HG03159 (cell line): Measurements from ENCODE around the gene CDC40.

Source experiments
- ATAC-seq: cut with Tn5 transposase; IDR thresholded peaks from one replicate; pipeline ENCODE4 v1.9.1; 2021; ENCODE audit warnings: mild to moderate bottlenecking, moderate library complexity; ENCODE audit not compliant: unreplicated experiment

The CDC40 gene

DNA sequence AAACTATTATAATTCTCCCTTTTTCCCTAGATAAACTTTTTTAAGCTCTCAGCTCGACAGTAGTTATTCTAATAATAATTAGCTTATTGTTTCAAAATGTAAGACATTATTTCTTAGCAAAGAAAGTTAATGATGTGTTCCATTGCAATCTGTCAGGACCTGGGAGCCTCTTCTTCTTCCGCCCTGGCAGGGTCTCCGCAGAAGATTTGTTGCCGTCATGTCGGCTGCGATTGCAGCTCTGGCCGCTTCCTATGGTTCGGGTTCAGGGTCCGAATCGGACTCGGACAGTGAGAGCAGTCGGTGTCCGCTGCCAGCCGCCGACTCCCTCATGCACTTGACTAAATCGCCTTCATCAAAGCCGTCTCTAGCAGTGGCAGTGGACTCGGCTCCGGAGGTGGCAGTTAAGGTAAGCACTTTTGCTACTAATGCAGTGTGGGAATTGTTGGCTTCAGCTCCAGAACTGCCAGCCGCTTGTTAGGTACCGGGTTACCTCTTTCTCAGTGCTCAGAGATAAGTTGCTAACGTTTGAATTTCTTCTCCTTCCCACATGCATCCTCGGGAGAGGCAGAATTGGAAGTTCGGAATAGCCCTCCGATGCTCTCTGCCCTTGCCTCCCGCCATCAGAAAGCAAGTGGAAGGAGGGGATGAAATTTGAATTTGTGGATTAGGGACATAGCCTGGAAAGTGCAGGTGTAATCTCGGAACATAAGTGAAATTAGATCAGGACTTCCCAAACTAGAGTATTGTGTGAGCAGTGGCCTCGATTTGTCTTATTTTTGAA is at the start of gene CDC40:
Gene CDC40, plus strand, starts transcription at position 200 of the 781 bp plus-strand sequence. Its CDS starts 18 bp downstream, at position 218.
- peak; percentile 51 for ATAC-seq

DNA sequence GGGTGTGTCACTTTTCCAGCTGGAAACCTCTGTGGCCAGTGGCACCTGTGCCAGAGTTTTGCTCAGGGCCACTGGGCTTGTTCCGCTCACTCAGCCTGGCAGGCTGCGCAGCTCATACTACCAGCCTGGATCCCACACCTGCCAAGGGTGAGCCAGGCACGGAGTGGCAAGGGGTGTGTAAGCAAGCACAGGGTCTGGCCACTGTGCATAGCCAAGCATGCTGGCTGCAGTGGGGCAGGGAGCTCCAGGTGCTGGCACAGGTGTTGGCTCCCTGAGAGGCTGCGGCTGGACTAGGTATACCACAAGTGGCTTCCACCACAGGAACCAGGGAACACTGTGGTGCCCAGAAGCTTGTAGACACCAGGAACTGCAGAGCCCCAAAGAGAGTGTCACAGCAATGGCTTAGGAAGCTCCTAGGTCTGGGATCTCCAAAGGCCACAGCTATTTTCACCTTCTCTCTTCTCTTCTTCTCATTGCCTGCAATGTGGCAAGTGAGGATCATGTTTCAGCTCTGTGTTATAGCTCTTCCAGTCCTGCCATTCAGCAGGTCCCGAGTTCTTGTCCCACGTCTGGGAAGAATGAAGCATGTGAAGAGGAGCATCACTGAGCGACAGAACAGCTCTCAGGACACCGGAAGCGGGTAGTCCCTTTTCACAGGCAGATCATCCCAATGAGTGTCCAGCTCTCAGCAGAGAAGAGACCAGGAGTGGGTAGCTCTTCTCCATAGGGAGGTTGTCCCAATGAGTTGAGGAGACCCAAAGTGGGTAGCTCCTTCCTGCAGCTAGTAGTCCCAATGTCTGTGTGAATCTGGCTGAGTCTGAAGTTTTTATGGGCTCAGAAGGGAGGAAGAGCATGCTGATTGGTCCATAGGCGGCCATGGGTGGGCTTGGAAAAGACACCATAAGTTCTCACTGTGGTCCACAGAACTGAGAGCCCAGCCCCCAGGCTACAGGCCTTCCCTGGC is 42.0 kb upstream of the CDC40 start:
- no peak for ATAC-seq

DNA sequence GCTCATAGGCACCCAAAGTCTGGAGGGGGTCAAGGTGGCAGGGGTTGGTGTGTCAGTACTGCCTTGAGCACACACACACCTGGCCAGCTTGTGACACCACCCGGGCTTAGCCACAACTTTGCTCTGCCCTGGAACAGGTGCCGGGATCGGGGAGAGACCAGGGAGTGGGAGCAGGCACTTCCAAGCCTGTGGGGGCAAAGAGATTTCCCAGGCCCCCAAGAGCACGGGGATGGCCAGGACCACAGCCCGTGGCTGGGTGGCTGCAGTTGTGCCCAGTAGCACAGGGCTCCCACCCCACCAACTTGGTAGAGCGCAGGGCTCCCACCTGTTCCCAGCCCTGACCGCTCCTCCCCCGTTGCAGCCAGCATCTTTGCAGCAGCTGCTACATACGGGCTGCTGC is 41.2 kb upstream of the CDC40 start:
- ATAC-seq: no peak

DNA sequence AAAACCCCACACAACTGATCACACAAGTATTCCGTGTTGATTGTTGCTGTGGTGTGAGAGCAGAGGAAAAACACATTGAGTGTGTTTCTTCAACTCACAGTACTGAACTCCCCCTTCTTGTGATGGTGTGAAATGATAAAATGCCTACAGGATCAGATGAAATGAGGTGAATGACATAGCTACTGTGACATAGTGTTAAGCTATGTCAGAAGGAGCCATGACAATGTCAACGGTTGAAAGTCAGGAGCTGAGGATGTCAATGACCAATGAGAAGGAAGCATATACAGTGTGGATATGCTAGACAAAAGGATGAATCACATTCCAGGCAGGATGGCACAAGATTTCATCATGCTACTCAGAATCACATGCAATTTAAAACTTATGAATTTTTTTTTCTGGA is 39.6 kb upstream of the CDC40 start:
- ATAC-seq: no peak

DNA sequence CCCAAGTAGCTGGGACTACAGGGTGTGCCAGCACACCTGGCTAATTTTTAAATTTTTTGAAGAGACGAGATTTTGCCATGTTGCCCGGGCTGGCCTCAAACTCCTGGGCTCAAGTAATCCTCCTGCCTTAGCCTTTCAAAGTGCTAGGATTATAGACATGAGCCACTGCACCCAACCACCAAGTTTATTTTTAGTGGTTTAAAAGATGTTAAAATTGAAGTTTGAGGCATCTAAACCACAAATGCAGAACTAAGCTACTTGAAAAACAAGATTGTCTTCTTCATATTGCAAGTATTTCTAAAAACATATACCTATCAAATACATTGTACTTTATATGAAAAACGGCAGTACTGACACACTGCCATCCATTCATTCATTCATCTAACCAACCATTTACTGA is 32.4 kb upstream of the CDC40 start:
- ATAC-seq: no peak

DNA sequence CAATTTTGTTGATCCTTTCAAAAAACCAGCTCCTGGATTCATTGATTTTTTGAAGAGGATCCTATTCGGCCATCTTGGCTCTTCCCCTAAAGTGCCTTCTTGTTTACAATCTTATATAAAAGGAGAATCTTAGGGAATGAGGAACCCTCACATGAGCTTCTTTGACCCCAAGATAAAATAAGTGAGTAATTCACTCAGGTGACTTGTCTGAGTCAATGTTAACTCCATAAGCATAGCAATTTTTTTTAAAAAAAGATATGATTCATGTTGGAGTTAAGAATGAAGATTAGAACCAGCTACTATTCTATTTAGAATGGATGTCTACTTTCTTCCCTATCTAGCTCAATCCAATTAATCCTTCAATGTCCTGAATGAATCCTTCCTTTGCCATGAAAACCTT is 21.7 kb upstream of the CDC40 start:
- no peak for ATAC-seq

DNA sequence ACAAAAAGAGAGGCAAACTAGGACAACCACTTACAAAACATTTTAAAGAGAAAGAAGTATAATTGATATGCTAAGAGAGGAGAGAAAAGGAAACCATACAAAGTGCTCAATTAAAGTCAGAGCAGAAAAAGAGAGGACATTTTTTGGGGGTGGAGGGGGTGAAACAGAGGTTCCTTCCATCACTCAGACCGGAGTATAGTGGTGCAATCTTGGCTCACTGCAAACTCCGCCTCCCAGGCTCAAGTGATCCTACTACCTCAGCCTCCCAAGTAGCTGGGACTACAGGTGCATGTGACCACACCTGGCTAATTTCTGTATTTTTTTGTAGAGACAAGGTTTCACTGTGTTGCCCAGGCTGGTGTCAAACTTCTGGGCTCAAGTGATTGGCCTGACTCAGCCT is 10.1 kb upstream of the CDC40 start:
- ATAC-seq: no peak

DNA sequence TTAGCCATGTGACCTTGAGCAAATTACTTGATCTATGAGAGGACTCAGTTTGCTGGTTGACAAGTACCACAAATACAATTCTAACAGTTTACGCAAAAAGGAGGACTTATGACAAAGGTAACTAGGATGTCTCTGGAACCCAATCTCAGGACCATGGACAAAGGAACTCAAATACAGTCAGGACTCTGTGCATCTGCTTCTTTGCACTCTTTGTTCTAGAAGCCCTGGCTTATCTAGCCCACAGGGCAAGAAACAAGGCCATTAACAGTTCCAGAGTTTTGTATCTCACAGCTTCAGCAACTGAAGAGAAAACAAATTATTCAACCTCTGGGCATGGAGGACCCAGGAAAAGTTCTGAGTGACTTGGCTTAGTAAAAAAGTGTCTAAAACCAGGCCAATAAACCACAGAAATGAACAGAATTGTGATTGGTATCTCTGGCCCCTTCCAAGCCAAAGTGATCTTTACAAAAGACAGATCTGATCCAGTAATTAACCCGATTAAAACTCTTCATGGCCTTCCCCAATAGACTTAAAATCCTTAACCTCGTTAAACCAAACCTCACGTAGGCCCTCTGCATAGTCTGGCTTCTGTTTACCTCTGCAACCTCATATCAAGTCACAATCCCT is 6.6 kb upstream of the CDC40 start:
- no peak for ATAC-seq

DNA sequence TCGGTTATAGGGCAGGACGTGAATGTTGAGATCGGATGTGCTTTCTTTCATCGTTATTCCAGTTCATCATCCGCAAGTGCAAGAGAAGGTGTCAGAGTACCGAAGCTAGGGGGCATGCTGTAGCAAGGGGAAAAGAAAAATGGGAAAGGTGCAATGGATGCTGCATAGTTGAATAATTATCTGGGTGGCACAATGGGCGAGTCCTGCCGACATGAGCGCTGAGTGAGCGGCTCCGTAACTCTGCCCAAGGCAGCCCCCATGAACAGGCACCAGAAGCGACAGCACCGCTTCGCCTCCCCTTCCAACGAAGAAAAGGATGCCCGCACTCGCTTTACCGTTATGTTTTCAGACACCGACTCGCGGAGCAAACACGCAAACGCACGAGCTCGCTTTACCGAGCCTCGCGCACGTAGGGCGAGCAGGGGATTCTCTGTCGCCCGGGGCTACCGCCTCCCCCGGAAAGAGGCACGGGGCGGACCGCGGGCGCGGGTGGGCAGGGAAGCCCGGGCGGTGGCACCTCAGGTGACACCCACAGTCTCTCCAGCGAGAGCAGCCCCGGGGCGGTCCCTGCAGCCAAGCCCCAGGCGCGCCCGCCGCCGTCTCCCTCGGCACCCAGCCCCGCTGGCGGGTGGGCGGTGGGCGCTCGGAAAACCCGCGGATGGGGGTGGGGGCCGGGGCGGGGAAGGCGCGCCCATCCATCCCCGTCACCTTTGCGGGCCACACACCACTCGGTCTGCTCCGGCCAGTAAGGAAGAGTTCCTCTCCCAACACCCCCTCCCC is 1.4 kb upstream of the CDC40 start:
- ATAC-seq: no peak

DNA sequence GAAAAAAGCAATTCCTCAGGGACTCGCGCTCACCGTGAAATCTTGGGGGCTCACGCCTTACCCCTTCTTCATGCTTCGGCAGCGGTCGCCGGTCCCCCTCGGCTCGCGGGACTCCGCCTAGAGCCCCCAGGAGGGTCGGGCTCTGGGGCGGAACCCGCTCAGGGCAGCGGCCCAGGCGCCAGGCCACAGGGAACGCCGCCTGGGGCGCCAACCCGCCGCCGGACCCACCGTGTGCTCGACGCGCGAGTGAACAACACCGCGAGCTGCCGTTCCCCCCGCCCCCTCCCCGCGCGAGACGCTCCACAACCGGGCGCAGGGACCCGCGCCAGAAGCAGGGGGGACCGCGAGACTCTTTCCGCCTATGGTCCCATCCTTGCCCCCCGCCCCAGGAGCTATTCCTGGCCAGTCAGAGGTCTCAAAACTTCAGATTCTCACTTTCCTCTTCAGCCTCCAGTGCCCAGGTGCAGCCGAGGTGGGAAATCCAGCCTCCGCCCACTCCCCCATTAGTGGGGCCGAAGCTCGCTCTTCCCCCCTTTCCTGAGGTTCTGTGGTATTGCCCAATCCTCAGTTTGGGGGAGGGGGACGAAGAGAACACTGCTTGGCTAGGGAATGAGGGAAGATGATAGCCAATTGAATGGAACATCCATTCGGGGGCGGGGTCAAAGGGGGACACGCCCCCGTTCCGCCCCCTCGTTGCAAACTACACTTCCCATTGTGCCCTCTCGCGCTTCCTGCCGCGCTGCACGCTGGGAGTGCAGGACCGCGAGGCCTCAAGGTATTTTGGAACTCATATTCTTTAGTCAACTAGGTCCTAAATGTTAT is 610 bp upstream of the CDC40 start, which contains the start of gene WASF1:
Gene WASF1, minus strand, starts transcription at position 265 of the 822 bp plus-strand sequence. CDS start 52,069 bp downstream, outside the sequence.
- ATAC-seq: peak; percentile 93

DNA sequence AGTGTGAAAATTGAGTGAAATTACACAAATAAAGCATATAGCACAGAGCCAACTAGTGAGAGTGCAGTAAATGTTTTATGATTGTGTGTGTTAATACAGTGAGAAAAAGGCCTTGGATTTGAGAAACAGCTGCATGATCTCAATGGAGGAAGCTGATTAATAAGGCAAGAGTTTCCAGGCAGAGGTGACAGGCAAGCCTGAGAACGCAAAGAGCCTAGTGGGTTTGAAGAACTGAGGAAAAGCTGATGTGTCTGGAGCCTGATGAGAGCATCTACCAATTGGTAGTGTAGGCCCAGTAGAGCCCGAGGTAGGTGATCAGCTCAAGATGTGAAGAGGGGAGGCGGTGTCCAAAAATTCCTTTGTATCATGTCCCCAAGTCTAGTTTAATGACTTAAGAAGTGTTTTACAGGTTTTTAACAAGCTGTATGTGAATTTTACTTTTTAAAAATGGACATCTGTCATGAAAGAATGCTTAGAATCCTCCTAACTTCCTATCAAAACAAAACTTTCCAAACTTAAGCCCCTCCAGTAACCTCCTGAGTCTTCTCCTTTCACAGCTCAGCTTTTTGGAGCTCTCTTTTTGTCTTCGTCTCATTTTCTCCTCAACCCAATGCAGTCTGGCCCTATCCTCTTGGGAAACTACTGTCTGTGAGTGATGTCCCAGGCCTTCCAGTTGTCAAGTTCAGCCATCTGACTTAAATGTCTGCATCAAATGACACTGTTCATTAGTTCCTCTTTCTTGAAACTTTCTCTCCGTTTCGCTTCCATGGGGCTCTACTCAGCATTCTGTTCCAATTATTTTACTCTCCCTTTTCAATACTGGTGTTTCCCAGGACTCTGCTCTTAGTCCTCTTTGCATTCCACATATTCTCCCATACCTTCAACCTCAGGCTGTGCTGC is 1.2 kb downstream of the CDC40 start:
- no peak for ATAC-seq

DNA sequence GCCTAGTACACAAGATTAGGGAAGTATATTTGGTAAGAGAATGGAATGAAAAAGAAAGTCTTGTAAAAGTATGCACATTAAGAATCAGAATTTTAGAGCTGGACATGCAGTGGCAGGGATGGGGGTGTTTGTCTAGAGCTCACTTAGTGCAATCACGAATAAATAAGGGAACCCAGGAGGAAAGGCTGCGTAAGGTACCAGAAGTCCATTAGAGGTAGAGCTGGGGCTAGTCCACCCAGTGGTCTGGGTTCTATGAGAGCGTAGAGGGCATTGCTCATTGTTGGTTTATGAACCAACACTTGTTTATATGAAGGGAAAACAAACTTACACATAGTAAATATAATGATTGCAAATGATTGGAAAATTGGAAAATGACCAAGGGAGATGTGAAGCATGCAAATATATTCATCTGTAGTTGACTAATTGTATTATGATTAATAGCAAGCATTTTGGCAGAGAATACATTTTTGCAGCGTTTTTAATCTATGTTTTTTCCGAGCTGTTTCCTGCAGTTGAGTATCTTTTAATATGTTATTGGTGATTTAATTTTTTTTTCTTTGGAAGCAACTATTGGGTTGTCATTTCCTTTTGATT is 3.2 kb downstream of the CDC40 start:
- ATAC-seq: no peak

DNA sequence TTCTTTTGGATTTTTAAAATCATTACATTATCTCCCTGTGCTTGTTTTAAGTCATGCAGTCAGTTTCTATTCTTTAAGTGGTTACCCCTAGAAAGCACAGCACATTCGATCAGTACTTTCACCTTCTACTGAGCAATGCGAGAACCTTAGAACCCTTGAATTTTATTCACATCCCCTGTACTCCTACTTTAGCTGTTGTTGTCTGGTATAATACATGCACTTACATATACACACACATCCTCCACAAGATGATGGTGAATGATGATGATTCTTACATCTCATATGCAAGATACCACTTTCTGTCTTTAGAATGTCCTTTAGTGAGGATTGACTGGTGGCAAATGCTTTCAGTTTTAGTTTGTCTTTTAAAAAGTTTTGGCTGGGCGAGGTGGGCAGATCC is 5.7 kb downstream of the CDC40 start:
- peak; percentile 59 for ATAC-seq

DNA sequence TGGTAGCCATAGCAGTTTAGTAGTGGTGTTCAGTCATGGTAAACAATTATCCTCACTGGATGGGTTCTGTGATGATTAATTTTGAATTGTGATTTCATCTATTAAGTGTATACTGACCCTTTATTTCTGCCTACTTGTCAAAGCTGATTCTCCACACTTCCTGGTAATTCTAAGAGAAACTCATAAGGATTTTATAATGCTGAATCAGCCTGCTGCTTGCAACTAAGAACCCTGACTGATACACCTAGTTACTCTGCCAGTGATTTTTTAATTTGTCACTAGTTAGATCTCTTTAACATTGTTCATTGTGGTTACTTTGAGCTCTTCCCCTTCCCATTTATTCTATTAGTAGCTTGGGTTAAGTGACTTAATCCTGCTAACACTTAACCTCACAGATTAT is 8.6 kb downstream of the CDC40 start:
- ATAC-seq: no peak

DNA sequence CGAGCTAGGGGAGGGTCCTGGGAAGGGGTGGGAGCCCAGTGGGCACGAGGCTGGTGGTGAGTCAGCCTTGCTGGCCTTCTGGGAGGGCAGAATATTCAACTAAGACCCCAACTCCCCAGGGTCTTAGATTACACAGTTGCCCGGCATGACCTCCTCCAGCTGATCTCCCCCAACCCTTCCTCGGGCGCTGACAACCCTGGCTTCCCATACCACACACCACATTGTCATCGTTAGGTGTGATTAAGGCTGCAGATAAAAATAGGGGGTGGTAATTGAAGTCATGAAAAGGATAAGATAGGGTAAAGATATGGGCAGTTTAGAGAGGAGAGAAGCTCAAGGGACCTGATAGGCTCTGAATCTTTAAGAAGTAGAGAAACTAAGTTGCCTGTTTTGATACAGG is 10.5 kb downstream of the CDC40 start:
- no peak for ATAC-seq

DNA sequence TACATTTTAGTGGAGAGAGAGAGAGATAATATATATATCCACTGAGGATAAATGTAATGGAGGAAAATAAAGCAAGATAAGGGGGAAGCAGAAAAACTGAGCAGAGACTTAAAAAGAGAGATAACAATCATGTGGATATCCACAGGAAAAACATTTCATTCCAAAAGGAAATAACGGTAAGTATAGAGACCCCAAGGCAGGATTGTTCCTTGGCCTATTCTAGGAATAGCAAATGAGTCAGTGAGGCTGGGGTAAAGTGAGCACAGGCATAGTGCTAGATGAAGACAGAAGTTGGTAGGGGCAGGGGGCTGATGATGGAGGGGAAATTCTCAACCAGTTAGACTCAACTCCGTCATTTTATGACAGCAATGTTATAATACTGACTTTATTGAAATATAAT is 11.2 kb downstream of the CDC40 start:
- no peak for ATAC-seq

DNA sequence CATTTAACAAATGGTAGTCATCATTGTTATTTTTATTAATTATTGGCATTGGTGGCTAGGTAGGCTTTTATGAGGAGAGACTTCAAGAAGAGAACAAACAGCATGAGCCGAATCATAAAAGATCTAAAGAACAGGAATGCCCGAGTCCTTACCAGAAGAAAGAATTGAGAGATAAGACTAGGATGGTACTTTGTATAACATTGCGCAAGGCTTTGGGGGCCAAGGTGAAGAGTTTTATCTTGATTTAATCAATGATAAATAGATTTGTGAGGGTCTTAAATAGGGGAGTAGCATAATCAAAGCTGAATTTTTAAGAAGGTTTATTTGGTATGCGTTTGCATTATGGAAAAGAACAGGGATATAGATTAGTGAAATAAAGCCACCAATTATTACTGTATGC is 15.4 kb downstream of the CDC40 start:
- no peak for ATAC-seq

DNA sequence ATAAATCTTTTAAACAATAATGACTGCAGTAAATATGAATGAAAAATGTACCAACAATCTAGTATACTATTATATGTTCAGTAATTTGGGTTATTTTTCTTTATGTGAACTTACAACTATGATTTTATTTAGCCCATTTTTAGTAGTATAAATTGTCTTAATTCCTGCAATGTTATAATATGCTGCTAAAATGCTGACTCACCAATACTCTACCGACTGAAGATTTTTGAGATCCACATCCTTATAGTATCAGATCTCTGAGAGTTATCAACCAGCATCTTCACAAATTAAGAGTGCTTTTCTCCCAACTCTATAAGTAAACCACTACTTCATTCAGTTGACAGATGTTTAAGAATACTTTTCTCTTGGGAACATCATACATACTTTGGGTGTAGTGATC is 16.6 kb downstream of the CDC40 start:
- no peak for ATAC-seq
